WTC11 (cell line): ENCODE measurements around the gene OR5J2.

Source experiments
- CBFB ChIP-seq: sonication (generic); formaldehyde crosslinking; IDR thresholded peaks from 2 replicates; pipeline ENCODE4 v1.8.1; 2022; ENCODE audit warnings: mild to moderate bottlenecking, low read depth, missing genetic modification reagents
- FOXJ3 ChIP-seq: sonication (generic); formaldehyde crosslinking; IDR thresholded peaks from 2 replicates; pipeline ENCODE4 v1.9.0; 2021; ENCODE audit warnings: missing genetic modification reagents, mild to moderate bottlenecking, borderline replicate concordance
- ZBTB21 ChIP-seq: sonication (generic); formaldehyde crosslinking; IDR thresholded peaks from 2 replicates; pipeline ENCODE4 v1.8.1; 2023; ENCODE audit warnings: mild to moderate bottlenecking, missing genetic modification reagents, borderline replicate concordance
- ZNF416 ChIP-seq: fragments of 250-450 bp; sonication (Bioruptor Pico); IDR thresholded peaks from 2 replicates; pipeline ENCODE4 v1.9.0; 2021; ENCODE audit warnings: mild to moderate bottlenecking, inconsistent platforms
- TF ChIP-seq, protein P1 (sequence below): sonication (generic); formaldehyde crosslinking; IDR thresholded peaks from 2 replicates; pipeline ENCODE4 v1.8.1; 2022; ENCODE audit warnings: low read depth, missing genetic modification reagents, borderline replicate concordance
- TF ChIP-seq, protein P2 (sequence below): sonication (generic); formaldehyde crosslinking; conservative IDR thresholded peaks from 2 replicates; pipeline ENCODE4 v1.8.1; 2022; ENCODE audit warnings: mild to moderate bottlenecking, missing genetic modification reagents
- TF ChIP-seq, protein P3 (sequence below): fragments of 200-600 bp; IDR thresholded peaks from 2 replicates; pipeline ENCODE4 v1.8.0; 2022; ENCODE audit warnings: antibody characterized with exemption

DNA sequence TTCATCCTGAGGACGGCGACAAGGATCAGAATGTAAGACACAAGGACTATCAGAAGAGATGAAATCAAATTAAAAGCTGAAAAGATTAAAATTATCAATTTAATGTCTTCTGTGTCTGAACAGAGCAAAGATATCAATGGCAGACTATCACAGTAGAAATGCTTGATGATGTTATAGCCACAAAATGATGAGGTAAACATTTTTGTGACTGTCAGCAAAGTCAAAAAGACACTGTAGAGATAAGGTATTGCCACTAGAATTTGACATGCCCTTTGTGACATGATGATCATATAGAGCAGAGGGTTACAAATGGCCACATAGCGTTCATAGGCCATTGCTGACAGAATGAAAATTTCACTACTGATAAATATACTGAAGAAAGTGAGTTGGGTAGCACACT is 12.2 kb downstream of the OR5J2 start:
- TF ChIP-seq, protein P1, sequence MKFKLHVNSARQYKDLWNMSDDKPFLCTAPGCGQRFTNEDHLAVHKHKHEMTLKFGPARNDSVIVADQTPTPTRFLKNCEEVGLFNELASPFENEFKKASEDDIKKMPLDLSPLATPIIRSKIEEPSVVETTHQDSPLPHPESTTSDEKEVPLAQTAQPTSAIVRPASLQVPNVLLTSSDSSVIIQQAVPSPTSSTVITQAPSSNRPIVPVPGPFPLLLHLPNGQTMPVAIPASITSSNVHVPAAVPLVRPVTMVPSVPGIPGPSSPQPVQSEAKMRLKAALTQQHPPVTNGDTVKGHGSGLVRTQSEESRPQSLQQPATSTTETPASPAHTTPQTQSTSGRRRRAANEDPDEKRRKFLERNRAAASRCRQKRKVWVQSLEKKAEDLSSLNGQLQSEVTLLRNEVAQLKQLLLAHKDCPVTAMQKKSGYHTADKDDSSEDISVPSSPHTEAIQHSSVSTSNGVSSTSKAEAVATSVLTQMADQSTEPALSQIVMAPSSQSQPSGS (CRISPR knock-in tag) = no peak
- TF ChIP-seq, protein P2, sequence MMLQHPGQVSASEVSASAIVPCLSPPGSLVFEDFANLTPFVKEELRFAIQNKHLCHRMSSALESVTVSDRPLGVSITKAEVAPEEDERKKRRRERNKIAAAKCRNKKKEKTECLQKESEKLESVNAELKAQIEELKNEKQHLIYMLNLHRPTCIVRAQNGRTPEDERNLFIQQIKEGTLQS (CRISPR knock-in tag) = no peak
- TF ChIP-seq, protein P3, sequence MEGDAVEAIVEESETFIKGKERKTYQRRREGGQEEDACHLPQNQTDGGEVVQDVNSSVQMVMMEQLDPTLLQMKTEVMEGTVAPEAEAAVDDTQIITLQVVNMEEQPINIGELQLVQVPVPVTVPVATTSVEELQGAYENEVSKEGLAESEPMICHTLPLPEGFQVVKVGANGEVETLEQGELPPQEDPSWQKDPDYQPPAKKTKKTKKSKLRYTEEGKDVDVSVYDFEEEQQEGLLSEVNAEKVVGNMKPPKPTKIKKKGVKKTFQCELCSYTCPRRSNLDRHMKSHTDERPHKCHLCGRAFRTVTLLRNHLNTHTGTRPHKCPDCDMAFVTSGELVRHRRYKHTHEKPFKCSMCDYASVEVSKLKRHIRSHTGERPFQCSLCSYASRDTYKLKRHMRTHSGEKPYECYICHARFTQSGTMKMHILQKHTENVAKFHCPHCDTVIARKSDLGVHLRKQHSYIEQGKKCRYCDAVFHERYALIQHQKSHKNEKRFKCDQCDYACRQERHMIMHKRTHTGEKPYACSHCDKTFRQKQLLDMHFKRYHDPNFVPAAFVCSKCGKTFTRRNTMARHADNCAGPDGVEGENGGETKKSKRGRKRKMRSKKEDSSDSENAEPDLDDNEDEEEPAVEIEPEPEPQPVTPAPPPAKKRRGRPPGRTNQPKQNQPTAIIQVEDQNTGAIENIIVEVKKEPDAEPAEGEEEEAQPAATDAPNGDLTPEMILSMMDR = no peak
- TF ChIP-seq CBFB (CRISPR knock-in tag) (no peak), ZNF416 (CRISPR knock-in tag) (no peak), ZBTB21 (CRISPR knock-in tag) (no peak), FOXJ3 (CRISPR knock-in tag) (no peak)
